NCI-H345 treated with DMSO at 0.1 percent for 48 hours (cell line): Measurements from ENCODE around the gene RBM10.

ENCODE experiments used
- DNase-seq: peaks from one replicate; lab custom pipeline; 2025; ENCODE audit not compliant: unreplicated experiment; lab: John Stamatoyannopoulos, UW

RBM10 gene

DNA sequence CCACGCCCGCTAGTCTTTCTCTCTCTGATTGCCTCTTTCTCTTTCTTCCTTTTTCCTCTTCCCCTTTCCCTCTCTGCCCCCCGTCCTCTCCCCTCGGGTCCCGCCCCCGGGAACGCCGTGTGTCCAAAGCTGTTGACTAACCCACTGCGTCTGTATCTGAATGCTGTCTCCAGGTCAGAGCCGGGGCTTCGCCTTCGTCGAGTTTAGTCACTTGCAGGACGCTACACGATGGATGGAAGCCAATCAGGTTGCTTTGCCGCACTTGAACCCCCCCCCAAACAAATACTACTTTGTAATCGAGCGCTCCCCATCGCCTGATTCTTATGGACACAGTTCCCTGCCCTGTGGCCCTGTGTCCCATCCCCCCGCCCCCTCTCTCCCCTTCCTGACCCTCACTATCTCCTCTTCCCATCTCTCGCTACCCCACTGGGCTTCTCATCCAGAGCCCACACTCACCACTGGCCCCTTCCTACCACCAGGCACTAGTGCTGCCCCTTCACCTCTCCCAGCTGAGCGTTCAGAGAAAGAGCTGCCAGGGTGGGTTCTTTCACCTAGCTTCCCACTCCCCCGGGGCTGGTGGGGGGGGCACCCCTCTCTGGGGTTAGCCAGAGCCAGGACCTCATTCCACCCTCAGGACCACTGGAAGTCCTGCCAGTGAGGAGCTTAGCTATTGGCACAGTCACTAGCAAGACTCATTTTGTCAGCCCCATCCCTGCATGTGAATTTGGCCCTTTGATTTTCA is 30.0 kb downstream of the RBM10 start:
- DNase-seq: no peak

DNA sequence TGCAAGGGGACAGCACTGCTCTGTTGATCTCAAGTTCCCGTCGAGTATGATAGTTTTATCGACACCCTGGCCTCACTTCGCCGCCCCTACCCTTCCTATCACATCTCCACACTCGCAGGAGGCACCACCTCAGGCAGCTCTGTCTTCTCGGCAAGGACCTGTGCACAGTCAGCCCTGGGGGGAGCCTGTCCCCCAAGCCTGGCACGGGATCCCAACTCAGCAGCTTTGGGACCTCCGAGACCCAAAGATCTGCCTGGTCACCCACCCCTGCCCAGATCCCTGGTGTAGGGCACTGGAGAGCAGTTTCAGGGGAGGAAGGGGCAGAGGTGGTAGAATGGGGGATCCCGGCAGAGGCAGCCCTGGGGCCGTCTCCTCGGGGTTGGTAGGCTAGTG is 30.6 kb downstream of the RBM10 start:
- no peak for DNase-seq

DNA sequence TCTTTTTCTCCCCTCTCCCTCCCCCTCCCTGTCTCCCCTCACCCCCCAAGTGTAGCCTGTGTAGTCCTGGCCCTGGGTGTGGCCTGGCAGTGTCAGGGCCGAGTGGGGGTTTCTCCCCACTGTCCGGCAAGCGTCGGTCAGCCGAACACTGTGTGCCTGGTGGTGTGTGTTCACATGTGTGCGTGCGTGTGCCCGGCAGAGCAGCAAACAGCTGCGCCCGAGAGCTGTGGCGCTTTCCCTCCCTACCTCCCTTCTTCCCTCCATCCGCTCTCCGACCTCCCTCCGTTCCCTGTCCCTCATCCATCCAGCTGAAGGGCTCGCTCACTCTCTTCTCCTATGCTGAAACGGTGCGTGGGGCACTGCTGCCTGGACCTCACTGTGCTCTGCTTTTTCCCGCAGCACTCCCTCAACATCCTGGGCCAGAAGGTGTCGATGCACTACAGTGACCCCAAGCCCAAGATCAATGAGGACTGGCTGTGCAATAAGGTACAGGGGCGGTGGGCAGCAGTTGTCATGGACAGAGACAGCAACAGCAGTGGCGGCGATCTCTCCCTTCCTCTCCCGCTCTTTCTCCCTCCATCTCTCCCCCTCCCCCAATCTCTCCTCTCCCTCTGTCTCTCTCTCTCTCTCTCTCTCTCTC is 31.2 kb downstream of the RBM10 start:
- no peak for DNase-seq

DNA sequence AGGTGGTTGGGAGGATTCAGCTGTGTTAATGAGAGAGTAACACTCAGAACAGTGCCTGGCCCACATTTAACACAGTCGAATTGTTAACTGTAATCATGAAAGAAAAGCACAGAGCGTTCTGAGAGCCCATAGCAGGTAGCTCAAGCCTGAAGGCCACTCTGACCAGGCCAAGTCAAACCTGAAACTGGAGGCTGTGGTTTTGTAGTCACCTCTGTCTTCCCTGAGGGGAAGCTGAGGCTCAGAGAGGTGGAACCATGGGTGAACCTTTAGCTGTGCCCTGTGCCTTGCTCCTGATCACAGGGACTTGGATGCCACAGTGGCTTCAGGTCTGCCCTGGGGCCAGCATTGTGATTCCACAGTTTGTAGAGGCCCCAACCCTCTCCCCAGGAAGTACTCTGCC is 32.1 kb downstream of the RBM10 start:
- DNase-seq: no peak

DNA sequence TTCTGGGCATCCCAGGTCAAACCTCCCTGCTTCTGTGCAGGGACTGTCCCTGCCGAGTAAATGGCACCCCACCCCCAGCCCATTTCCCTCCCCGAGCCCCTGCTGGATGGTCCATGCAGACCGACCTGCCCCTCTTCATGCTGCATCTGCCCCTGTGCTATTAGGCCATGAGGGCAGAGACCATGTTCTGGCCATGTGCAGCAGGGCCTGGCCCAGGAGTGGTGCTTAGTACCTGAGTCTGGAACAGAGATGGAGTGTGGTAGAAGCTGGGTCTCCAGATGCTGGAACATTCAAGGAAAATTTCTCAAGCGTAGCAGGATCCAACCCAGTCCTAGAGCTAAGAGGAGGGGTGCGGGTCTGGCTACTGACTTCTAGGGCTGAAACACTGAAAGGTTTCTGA is 33.3 kb downstream of the RBM10 start:
- DNase-seq: no peak

DNA sequence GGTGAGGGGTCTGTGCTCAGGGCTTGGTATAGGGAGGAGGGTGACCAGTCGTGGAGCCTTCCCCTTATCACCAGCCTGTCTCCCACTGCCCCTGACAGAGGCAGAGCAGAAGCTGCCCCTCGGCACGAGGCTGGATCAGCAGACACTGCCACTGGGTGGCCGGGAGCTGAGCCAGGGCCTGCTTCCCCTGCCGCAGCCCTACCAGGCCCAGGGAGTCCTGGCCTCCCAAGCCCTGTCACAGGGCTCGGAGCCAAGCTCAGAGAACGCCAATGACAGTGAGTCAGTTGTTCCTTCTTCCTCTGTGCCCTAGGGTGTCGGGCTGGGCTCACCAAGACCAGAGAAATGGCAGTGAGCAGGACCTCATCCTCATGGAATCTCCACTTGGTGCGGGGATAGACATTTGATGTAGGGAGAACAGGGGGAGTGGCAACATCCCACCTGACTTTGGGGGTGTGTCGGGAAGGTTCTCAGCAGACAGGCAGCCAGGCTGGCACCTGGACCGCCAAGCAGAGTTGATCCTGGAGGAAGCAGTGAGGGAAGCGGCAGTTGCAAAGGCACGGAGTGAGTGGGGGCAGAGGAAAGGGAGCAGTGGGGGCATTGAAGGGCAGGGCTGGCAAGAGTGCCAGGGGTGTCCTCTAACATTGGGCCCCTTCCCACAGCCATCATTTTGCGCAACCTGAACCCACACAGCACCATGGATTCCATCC is 34.4 kb downstream of the RBM10 start:
- no peak for DNase-seq

DNA sequence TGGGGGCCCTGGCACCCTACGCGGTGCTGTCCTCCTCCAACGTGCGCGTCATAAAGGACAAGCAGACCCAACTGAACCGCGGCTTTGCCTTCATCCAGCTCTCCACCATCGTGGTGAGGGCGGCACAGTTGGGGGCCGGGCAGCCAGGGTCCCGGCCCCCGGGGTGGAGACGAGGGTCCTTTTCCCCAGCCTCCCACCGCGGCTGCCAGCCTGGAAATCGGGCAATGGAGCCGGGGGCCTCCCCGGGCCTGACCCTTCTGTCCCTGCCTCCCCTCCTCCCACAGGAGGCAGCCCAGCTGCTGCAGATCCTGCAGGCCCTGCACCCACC is 34.9 kb downstream of the RBM10 start:
- no peak for DNase-seq

DNA sequence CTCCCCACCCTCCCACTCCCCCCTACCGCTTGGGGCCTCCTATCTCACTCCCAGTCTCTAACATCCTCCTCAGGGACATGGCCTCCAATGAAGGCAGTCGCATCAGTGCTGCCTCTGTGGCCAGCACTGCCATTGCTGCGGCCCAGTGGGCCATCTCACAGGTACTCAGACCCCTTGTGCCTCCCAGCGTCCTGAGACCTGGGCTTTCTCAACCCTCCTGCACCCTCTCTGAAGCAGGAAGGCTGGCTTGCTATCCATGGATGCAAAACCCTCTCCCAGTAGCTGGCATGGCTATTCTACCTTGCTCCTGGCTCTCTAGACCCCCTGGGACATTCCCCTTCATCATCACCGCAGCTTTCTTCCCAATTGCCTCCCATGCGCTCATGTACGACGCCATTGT is 35.3 kb downstream of the RBM10 start:
- DNase-seq: no peak

DNA sequence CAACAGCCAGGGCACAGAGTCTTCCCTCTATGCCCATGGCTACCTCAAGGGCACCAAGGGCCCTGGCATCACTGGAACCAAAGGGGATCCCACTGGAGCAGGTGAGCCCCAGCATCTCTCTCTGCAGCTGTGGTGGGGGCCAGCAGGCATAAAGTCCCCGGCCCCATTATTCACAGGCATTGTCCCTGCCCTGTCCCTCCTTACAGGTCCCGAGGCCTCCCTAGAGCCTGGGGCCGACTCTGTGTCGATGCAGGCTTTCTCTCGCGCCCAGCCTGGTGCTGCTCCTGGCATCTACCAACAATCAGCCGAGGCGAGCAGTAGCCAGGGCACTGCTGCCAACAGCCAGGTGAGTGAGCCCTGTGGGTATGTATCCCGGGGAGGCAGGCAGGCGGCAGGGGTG is 36.3 kb downstream of the RBM10 start:
- DNase-seq: no peak

DNA sequence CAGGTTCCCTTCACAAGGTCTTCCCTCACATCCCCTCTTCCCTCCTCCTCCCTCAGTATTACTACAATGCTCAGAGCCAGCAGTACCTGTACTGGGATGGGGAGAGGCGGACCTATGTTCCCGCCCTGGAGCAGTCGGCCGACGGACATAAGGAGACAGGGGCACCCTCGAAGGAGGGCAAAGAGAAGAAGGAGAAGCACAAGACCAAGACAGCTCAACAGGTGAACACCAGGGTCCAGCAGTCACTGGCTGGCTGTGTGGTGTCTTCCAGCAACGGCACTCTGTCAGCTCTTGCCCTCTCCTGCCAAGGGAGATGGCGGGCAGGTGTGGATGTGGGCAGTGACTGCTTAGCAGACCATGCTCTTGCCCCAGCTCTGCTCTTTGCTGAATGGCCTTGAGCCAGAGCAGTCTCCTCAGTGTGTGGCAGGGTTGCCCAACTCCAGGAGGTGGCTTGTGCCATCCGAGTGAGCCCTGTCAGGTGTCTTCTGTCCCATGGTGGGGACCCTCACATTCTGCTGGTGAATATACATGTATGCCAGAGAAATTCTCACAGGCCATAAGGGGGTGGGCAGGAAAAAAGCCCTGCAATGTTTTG is 37.2 kb downstream of the RBM10 start:
- DNase-seq: no peak

DNA sequence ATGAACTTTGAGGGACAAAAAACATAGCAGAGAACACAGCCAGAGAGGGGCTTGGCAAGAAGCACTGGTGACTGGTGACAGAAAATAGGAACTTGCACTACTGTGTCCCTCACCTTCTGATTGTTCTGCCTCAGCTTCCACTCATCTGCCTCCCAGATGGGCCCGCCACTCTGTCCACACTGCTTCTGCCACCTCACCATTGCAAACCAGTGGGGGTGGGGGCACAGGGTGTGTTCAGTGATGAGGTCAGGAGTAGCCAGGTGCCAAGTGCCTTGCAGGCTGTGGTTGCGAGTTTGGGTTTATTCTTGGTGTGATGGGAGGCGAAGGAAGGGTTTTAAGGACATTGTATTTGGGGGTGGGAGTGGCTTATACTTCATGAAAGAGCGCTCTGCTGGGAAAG is 39.5 kb downstream of the RBM10 start:
- DNase-seq: no peak

DNA sequence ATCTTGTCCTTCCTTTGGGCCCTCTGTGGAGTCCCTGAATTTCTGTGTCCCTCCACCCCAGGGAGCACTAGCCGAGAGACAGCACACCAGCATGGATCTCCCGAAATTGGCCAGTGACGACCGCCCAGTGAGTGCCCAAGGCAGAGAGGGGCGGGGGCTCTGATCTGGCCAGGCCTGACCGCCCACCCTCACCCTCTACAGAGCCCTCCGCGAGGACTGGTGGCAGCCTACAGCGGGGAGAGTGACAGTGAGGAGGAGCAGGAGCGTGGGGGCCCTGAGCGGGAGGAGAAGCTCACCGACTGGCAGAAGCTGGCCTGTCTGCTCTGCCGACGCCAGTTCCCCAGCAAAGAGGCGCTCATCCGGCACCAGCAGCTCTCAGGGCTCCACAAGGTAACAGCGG is 40.2 kb downstream of the RBM10 start:
- no peak for DNase-seq

DNA sequence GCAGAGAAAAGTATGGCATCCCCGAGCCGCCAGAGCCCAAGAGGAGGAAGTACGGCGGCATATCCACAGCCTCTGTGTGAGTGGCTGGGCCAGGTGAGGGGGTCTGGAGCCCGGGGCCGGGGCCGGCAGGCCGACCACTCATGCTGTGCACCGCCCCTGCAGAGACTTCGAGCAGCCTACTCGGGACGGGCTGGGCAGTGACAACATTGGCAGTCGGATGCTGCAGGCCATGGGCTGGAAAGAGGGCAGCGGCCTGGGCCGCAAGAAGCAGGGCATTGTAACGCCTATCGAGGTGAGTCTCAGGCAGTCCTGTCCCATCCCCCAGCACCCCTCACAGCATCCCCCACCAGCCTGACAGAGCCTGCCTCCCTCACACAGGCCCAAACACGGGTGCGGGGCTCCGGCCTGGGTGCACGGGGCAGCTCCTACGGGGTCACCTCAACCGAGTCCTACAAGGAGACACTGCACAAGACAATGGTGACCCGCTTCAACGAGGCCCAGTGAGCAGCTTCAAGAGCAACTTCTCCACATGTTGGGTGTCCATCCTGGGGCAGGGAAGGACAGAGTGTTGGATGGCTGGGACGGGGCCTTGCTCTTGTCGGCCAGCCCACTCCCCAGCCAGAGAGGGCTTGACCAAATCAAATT is 41.2 kb downstream of the RBM10 start:
- DNase-seq: no peak

DNA sequence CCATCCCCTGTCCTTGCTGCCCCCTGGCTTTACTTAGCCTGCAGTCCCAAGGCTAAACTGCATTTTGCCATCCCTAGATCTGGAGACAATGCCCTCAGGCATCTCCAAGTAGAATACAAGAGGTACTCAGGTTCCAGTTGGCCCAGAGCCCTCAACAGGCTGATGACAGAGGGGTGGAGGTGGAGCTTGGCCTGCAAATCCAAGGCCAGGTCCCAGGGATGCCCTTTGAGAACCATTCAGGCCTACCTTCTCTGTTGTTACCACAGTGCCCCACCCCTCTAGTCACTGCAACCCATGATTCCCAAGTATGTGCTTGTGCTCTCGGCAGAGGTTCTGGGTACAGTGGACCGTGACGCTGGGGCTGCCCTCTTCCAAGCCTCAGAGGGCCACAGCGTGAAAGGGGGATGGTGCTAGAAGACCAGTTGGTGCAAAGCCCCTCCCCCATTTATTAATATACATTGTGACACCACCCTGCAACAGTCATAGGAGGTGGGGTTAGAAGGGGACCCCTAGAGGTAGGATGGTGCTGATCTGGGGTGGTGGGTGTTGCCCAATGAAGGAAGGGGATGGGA is 42.2 kb downstream of the RBM10 start:
- DNase-seq: no peak

DNA sequence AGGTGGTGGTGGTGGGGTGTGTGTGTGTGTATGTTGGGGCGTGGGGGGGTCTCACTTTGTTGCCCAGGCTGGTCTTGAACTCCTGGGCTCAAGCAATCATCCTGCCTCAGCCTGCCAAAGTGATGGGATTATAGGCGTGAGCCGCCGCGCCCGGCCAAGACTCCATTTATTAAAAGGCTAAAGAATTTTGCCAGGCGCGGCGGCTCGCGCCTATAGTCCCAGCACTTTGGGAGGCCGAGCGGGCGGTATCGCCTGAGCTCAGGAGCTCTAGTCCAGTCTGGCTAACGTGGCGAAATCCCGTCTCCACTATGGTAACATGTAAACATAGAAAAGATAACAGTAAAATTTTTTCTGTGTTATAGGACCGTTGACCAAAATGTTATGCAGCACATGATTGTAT is 44.9 kb downstream of the RBM10 start:
- no peak for DNase-seq

DNA sequence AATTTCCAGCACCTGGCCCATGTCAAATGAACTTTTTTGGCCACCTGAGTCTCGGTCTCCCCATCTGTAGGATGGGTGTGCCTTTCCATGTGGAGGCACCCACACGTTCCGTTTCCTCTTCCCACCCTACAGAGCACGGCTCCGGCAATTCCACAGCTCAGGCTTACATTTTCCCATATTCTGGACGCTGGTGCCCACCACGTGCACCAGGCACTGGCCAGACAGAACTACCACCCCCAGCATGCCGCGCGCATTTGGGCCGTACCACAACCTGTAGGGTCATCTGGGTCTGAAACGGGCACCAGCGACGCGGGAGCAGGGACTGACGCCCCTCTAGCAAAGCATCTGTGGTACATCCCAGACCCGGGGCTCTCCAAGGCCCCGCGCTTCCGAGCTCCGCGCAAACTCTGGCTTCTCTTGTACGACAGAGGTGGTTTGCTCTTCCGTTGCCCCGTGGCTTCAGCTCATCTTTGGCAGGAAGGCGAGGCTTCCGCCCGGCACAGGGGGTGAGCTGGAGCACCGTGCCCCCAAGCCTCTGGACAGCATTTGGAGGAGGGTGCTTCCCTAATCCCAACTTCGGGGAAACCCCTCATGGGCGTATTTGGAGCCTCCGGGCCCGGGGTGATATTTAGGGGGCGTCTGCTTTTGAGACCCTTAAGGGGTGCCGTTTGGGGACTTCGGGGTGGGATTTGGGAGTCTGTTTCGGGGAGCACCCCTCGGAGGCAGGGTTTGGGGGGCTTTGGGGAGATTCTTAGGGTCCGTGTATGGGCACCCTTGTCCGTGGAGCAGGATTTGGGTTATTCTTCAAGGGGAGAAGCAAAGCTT is 45.6 kb downstream of the RBM10 start:
- DNase-seq: peak; percentile 68

DNA sequence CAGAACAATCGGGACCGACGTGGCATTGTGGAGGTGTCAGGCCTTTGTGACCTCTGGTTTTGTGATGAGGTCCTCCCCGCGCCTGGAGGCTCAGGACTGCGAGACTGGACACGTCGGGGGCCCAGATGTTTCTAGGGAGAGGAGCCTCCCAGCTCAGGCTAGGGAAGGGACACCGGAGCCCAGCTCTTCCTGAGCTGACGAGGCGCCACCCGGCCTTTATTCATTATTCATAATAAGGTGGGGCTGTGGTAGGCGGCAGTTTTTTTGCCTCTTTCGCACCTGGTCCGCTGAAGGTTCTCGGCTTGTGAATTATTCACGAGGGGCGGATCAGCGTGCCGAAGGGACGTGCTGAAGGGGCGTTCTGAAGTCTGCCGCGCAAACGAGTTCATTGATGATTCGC is 46.3 kb downstream of the RBM10 start:
- DNase-seq: peak; percentile 58

DNA sequence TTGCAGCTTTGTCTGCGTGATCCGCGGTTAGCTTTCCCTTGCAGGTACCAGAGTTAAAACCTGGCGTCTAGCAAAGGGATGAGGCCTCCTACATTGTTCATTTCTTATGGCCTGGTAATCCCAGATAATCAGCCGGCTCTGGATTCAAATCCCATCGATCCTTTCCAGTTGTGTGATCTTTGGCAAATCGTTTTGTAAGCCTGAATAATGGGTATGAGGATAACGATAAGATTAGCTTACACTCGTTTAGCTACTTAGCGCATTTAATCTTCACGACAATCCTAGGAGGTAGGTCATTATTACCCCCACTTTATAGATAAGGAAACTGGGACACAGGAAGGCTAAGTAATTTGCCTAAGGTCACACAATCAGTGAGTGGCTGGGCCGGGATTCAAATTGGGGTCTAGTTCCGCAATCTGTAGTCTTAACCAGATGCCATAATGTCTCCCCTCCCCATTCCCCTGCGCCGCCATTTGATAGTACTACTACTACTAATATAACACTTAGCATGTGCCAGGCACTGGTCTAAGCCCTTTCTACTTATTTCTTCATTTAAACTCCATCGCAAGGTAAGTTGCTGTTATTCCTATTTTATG is 46.9 kb downstream of the RBM10 start:
- no peak for DNase-seq

DNA sequence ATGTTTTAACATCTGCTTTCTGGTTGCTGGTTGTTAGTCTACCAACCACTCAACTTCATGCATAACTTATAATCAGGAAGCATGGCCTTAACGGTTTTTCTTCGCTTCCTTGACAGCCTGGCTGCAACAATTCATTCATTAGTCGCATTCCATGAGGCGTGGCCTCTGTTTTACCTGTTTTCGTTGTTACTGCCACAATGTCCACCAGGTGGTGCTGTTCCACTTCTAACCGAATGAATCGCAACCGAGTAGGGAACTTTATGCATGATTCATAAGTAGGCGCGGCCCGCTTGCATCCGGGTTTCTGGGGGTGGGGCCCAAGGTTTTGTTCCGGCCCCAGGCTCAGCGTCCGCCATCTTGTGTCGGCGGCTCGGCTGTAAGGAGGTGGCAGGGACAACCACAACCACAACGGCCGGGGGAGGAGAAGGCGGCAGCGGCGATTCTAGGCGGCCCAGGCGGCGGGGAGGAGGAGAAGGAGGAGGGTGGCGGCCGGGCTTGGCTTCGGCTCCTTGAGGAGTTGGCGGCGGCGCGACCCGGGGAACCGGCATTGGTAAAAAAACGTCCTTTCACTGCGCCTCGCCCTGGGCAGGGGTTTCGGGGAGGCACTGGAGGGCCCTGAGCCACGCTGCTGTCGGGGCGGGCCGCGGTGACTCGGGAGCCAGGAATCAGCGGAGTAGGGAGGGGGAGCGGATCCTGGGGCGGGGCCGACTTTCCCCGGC is 48.6 kb downstream of the RBM10 start, which contains the start of gene UBA1:
Gene UBA1, plus strand, starts transcription at position 355 of the 719 bp plus-strand sequence. CDS start 4,974 bp downstream, outside the sequence.
- DNase-seq: peak; percentile 91
